HG02798 (cell line): ENCODE data around the gene LSS.
"Not testable (repeated sequence)": the region's sequence is repeated elsewhere in the genome, so short reads cannot be mapped to it uniquely, and the experiment has no call there.

Experiments used
- ATAC-seq: cut with Tn5 transposase; IDR thresholded peaks from one replicate; pipeline ENCODE4 v1.9.1; 2021; ENCODE audit warnings: mild to moderate bottlenecking; ENCODE audit not compliant: unreplicated experiment, poor library complexity

LSS gene

DNA sequence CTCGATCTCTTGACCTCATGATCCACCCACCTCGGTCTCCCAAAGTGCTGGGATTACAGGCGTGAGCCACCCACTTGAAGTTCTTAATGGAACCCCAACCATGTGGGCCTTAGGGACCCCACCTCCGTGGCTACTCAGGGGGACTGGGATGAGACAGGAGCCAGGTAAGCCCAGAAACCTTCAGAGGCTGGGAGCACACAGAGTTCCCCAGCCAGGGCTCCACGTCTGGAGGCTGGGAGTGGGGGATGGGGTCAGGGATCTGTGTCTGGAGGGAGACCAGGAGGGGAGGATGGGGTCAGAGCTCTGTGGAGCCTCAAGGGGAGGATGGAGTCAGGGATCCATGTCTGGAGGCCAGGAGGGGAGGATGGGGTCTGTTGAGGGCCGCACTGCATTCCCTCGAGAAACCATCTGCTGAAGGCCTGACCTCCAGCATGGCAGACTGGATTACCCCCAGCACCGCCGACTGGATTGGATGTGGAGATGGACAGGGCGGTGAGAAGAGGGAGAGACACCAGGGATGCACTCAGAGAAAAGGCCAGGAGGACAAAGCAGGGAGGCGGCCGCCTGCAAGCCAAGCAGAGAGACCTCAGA lies 71.1 kb downstream of the LSS start:
- ATAC-seq: no peak

DNA sequence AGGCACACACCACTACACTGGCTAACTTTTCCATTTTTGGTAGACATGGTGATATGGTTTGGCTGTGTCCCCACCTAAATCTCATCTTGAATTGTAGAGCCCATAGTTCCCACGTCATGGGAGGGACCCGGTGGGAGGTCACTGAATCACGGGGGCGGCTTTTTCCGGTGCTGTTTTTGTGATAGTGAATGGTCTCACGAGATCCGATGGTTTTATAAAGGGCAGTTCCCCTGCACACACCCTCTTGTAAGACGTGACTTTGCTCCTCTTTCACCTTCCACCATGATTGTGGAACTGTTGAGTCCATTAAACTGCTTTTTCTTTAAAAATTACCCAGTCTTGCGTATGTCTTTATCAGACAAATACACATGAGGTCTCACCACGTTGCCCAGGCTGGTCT lies 71.9 kb downstream of the LSS start:
- ATAC-seq: no peak

DNA sequence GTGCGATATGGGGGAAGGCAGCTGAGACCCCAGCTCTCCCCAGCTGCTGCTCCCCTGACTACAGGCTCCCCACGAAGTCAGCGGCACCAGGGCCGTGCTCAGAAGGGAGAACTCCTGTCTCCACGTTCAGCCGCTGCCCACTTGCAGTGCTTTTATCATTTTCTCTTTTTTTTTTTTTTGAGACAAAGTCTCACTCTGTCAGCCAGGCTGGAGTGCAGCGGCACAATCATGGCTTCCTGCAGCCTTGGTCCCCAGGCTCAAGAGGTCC lies 72.3 kb downstream of the LSS start:
- ATAC-seq: no peak

DNA sequence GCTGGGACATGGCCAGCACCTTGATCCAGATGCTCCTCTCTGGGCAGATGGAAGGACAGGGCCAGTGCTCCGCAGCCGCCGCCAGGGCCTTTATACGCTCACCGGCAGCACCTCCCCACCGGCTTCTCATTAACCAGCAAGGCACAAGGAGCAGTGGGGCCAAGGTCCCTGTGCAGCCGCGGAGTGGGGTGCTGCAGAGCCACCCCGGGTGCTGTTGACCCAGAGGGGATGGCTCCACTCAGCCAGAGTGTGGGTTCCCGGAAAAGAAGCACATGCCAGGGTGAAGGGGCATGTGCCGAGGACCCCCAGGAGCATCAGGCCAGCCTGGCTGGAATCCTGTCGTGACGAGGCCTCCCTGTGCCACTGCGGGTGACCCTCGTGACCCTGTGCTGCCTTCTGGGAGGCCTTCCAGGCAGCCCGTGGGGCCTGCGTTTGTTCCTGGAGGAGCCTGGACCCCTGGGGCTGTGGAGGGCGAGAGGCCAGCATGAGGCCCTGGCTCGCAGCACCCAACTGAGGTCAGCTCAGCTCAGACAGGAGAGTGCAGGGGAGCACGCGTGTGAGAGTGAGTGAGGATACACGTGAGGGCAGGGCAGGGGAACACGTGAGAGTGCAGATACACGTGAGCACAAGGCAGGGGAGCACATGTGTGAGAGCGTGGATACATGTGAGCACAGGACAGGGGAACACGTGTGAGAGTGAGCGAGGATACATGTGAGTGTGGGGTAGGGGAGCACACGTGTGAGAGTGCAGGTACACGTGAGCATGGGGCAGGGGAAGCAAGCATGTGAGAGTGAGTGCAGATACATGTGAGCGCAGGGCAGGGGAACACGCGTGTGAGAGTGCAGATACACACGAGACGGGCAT lies 72.8 kb downstream of the LSS start, which contains the start of gene FTCD:
Gene FTCD (minus strand): TSS at position 66 of the 864 bp plus-strand sequence. CDS start 56 bp downstream, at position 10.
- no peak for ATAC-seq

DNA sequence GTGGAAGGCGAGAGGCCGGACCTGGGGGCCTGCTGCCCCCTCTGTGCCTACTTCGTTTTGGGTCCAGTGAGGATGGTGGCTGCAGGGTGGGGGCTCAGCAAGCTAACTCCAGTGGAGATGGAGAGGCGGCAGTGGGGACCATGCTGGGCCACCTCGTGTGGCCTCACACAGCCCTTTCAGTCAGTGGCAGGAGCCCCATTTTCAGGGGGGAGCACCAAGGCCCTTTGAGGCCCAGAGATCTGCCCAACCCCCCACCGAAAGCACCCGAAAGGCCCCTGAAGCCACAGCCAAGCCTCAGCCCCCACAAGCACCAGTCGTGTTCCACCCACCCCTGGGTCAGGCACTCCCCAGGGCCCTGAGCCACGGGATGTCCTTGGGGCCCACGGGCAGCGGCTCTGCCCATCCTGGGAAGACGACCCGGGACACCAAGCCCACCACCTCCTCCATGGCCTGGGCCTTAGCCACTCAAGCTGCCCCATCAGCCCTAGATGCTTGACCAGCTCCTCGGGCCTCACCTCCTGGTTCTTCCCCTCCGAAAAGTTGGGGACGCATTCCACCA lies 73.5 kb downstream of the LSS start:
- ATAC-seq: no peak

DNA sequence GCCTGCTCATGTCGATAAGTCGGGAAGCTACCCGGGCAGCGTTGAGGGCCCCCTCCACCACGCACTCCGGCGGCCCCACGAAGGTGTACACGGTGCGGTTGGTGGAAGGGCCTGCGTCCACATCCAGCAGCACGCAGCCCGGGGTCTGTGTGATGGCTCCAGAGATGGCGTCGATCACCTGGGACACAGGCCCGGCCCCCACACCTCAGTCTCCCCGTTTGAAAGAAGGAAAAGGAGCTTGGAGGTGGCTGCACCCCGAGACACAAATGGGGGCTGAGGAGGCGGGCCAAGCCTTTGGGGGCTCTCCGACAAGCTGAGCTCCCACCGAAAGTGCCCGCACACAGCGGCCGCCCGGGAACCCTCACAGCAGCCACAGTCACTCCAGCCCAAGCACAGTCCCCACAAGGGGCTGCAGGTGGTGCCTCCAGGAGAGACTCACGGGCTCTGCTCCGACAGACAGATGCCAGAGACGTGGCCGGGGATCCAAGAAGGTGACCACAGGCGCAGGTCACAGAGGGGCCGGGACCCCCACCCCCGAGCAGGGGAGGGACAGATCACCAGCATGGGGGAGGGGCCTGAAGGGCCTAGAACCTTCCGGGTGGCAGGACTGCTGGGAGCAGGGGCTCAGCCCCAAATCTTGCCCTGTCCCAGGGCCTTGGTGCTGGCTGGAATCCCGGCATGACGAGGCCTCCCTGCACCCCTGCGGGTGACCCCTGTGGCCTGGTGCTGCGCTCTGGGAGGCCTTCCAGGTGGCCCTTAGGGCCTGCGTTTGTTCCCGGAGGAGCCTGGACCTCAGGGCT lies 74.2 kb downstream of the LSS start:
- no peak for ATAC-seq

DNA sequence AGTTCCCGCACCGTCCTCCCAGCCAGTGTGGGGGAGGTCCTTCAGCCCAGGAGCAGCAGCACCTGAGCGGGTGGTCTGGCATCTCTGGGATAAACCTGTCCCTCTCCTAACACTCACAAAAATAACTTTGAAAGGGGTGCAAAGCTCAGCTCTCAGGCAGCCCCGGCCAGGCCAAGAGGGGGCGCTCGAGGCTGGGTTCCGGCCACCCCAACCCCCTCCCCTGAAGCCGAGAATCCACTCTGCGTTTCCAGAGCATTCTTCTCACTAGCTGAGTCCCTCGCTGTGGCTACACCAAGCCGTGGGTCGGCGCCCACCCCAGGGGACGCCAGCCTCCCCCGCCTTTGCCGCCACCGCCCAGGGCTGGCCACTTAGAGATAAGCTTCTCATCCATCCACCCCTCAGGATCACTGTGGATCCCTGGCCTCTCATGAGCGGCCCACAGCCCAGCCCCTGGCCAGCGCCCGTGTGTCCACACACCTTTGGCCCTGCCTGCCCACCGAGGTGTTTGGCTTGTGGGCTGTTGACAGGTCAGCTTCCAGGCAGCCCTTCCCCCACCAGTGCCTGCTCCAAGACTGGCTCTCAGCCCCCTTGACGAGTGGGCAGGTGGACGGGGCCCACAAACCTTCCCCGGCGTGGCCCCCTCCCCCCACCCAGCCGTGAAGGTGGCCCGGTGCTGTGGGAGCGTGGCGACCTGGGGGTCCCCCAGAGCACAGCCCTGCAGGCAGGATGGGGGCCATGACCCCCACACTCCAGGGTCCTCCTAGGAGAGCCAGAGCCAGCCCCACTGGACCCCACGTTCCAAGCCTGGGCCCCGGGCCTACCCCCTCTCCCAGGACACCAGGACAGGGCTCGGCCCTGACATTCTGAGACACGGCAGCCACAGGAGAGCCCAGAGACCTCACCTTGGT lies 75.1 kb downstream of the LSS start:
- no peak for ATAC-seq

DNA sequence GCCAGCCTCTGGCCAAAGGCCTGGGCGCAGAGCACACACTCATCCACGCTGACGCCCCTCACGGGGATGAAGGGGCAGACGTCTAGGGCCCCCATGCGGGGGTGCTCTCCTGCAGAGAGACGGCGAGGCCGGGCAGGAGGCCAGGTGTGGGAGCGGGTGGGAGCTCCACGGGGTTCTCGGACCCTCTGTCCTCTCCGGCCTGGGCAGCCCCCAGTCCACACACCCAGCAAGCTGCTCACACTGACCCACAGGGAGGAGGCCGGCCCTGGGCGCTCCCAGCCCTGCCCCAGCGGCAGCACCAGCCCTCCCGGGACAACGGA lies 75.7 kb downstream of the LSS start:
- ATAC-seq: no peak

DNA sequence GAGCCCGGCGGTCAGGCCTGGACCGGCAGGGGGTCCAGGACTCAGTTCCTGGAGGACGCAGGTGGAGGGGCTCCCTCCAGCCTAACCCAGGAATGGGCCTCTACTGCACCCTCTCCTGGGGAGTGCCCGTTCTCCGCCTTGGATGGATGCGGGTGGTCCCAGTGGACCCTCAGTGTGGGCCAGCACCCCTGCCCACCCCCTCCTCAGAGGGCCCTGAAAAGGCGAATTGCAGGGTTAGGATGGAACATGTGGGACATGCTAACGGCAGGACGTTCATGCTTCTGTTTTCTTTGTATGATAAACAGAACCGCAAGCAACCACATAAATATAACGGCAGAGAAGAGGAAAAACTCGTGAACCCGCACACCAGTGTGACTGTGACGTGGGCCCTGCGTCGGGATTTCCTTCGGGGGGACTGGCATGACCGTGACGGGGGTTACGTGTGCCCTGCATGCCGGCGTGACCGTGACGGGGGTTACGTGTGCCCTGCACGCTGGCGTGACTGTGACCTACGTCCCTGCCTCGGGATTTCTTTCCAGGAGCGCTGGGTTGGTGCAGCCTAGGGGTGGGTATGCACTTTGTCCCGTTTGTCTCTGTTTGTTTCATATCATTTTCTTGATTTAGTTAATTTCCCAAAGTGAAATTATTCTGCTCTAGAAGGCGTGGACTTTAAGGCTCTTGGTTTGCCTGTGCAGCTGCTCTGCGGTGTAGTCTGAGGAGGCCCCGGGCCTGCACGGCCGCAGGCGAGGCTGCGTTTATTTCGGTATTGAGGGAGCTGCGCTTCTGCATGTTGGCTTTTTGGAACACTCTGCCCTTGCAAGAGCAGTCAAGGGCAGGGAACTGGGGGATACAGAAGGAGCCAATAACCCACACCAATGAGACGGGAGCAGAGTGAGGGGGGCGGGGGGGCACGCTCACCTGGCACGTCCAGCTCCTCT lies 76.3 kb downstream of the LSS start:
- ATAC-seq: no peak

DNA sequence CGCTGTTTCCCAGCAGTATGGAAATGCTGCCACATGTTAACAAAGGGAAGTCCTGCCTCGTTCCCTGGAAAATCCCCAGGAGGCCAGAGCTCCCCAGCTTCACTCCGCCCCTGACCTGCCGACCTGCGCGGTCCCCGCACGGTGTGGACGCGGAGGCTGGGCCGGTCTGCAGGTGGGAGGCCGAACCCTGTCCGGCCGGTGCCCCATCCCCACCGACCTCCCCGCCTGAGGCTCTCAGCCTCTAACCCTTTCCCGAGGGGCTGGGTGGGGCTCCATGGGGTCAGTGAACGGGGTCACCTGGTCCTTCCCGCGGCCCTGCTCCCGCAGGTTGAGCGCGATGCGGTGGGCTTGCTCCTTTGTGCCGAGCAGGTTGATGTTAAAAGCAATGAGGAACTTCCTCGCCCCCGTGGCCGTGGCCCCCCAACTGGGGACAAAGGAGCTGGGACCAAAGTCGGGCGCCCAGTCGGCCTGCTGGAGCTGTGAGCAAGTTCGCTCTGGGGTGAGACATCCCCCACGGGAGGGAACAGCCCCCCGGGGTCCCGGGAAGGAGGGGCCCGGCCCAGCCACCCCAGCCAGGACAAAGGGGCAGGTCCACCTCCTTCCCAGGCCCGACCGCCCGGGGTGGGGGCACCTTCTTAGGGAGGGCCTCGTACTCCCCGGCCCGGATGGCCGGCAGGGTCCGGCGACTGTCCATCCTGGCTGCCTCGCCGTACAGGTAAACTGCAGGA lies 77.1 kb downstream of the LSS start:
- ATAC-seq: no peak

DNA sequence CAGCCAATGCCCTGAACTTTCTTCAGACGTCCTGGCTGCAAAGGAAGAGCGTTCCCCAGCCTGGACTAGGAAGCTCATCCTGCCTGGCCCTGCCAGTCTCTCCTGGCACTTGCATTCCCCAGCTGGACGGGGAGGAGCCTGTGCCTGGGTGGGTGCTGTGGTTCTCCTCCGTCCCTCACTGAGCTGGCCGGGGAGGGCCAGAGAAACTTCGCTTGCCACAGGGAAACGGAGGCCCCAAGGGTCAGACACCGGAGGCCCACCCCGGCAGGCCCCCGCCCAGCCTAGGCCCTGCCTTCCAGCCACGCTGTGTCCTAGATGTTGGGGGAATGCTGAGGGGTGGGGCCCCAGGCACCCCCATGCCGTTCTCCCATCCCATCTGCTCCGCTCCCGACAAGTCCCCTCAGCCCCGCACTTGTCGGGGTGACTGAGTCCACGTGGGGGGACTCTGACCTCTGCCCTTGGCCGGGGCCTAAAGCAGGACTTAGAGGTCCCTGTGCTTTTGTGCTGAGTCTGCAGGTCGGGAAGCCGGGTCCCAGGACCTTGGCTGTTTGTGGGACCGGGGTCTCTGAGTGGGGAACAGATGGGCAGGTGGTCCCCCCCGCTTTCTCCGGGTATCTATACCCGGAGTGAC lies 78.0 kb downstream of the LSS start:
- no peak for ATAC-seq

DNA sequence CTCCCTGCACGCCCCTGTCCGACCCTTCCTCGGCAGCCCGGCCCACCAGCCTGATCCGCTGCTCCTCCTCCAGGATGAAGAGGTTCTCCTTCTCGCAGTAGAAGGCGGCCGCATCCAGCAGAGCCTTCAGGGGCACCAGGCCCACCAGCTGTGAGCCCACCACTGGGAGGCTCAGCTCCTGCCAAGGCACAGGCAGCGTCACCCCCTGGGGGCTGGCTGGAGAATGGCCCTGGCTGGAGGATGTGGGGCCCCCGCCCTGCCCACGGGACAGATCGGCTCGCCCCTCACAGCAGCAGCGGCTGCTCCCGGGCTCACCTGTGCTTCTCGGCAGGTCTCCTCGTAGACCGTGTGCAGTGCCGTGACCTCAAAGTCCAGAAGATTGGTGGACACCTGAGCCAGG lies 78.5 kb downstream of the LSS start:
- no peak for ATAC-seq

DNA sequence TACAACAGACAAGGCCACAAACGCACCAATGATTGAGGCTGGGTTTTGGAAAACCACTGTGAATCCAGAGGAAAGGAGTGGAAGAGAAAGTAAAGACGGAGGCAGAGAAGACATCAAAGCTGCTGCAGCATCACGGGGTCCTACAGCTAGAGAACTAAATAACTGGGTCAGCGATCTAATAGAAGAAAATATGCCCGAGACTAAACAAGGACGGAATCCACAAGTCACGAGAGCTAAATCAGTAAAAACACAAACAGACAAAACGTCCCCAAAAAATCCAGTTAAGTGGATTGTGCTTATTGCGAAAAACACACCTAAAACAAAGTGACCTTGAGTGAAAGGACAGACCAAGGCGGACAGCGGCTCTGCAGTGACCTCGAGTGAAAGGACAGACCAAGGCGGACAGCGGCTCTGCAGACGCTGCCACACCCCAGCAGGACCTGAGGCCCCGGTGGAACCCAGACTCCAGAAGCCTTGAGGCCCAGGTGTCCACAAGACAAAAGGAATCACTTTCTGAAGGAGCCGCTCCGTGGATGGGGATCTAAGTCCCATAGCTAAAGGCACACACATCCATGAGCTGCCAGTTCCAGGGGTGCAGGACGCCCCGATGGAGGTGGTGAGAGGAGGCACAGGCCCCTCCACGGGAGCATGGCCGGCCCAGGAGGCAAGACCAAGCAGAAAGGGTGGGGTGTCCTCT lies 79.2 kb downstream of the LSS start:
- ATAC-seq: no peak

DNA sequence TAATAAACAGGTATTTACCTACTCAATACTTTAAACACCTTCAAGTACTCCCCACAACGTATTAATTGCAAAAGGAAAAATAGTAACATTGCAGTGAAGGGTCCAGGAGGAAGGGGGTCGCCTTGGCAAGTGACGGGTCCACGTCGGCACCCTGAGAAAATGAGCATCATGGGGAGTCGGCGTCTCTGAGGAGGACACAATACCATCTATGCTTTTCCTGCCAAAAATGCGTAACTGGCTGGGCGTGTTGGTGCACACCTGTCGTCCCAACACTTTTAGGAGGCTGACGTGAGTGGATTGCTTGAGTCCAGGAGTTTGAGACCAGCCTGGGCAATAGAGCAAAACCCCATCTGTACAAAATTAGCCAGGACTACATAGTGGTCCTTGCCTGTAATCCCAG lies 80.5 kb downstream of the LSS start:
- no peak for ATAC-seq

DNA sequence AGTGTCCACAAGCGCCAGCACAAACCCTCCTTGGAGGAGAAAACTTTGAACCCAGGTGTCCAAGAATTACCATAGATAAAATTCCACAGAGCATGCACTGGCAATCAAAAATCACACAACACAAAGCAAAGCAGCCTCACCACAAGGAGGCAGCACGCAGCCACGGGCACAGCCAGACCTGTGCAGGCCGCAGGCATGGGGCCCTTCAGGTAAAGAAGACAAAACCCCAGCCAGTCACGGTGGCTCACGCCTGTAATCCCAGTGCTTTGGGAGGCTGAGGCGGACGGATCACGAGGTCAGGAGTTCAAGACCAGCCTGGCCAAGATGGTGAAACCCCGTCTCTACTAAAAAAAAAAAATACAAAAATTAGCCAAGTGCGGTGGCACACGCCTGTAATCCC lies 81.1 kb downstream of the LSS start:
- not testable (repeated sequence) for ATAC-seq

DNA sequence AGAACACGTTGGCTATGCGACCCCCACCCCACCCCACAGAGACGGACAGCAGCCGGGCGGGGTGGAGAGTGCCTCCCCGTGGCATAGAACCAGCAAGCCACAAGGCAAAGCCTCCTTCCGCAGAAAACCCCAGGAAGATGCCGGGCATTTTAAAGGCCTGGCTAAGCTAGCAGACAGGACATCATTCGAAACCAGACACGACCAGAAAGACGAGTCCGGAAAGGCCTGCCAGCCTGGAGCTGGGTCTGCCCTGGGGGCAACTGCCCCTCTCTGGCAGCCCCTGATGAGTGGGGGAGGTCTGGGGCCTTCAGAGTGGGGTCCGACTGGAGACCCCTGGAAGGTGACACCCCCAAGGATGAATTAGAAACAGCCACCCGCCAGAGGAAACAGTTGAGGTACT lies 81.7 kb downstream of the LSS start:
- ATAC-seq: no peak

DNA sequence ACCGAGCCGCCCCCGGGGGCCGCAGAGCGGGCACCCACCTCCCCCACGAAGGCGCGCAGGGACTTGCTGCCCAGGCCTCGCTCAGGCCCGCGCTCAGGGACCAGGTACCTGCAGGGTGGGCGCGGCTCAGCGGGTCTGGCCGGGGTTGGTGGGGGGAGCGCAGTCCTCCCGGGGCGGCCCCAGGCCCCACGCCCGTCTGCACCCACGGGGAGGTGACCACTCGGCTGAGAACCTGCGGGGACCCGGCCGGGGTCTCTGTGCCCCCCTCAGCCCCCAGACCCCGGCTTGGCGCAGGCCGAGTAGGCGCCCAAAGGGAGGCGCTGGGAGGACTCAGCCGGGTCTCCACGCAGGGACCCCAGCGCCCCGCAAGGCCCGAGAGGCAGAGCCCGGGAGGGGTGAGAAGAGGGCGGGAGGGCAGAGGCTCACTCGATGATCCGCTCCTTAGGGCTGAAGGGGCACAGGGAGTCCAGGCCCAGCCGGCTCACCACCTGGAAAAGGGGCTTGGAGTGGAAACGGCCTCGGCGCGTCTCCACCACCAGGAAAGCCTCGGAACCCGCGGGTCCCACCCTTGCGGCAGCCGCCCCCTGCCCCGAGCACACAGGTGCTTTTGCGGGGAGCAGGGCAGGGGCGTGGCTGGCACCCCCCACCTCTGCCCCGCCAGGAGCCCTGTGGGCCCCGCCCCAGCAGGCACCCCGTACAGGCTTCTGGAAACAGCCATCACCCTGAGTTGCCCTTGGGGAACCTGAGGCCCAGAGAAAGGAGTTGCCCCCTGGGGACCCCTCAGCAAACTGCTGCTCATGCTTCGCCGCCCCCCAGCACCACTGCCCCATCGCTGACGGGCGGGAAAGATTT lies 82.5 kb downstream of the LSS start:
- no peak for ATAC-seq
